Measurements from ENCODE around the gene RTN4R. TPM values are rescaled to one million over a fixed set of nuclear protein-coding genes. Genes with fewer than 3 reads are reported as not detected.

RTN4R gene
- total and polyA plus RNA-seq, 11 donors, result 0.53 to 2.6 (median 1.4) TPM

- Histone ChIP-seq H3K4me1 (peaks cover 0 to 9% (median 0%) of the 10 kb centered on the region in 12 donors), H3K4me3 (no peak overlapping the region), H3K27me3 (no peaks in the 10 kb centered on the region), H3K36me3 (no peaks in the 10 kb centered on the region), H3K9me3 (peaks cover 0 to 6% (median 0%) of the 10 kb centered on the region in 12 donors), H3K27ac (peak overlapping the region in 4 of 12 donors; percentile 3 to 56 (median 41))
- WGBS, 4 donors, result 64 to 82% (median 70%) methylated on average over 17 of the region's 17 CpGs
- ATAC-seq, result peak; percentile 60 to 83 (median 78)
- DNase-seq, result peak in 3 of 5 donors; percentile 46 to 72 (median 64)
- intact Hi-C loops (cut with DNase I), result no loop called here
- TF ChIP-seq CTCF (IDR thresholded peaks at IDR 0.05) (no peak), POLR2A (IDR thresholded peaks at IDR 0.05) (no peak)
Measured at GRCh38 chr22:20221421-20222340, 46.4 kb downstream of the RTN4R start.

GRCh38 chr22:20220629-20221026 is 47.5 kb downstream of the RTN4R start:
- ATAC-seq, result no peak

GRCh38 chr22:20219667-20220628 is 48.2 kb downstream of the RTN4R start:
- 90 to 94% (median 92%) methylated on average over 9 to 10 of the region's 10 CpGs for WGBS, 4 donors
- ATAC-seq, result no peak

More at GRCh38 chr22:20220629-20221026, 47.5 kb downstream of the RTN4R start:
- TF ChIP-seq POLR2A (IDR thresholded peaks at IDR 0.05), result no peak
- TF ChIP-seq CTCF (IDR thresholded peaks at IDR 0.05), result no peak
- H3K4me3 ChIP-seq, result no peak overlapping the region
- H3K36me3 ChIP-seq, result no peaks in the 10 kb centered on the region
- WGBS, 4 donors, result 86 to 94% (median 92%) methylated on average over 13 of the region's 13 CpGs
- peaks cover 0 to 6% (median 0%) of the 10 kb centered on the region in 12 donors for H3K9me3 ChIP-seq
- no peaks in the 10 kb centered on the region for H3K27me3 ChIP-seq
- H3K4me1 ChIP-seq, result peaks cover 0 to 7% (median 0%) of the 10 kb centered on the region in 12 donors
- no peak for DNase-seq
- no peak overlapping the region for H3K27ac ChIP-seq
- intact Hi-C loops (cut with DNase I), result no loop called here

More at GRCh38 chr22:20219667-20220628, 48.2 kb downstream of the RTN4R start:
- Histone ChIP-seq H3K4me1 (peaks cover 0 to 7% (median 0%) of the 10 kb centered on the region in 12 donors), H3K27ac (no peak overlapping the region), H3K9me3 (peaks cover 0 to 6% (median 0%) of the 10 kb centered on the region in 12 donors), H3K4me3 (no peak overlapping the region), H3K27me3 (no peaks in the 10 kb centered on the region), H3K36me3 (no peaks in the 10 kb centered on the region)
- intact Hi-C loops (cut with DNase I), result no loop called here
- no peak for DNase-seq
- TF ChIP-seq POLR2A (IDR thresholded peaks at IDR 0.05) (no peak), CTCF (IDR thresholded peaks at IDR 0.05) (no peak)
